Activated naive CD4-positive, alpha-beta T cell treated with anti-CD3 and anti-CD28 coated beads, Interleukin-2, amount 50 U/mL, for 72 hours (primary cell): ENCODE measurements around the gene GNPDA1. TPM values are rescaled to one million over a fixed set of nuclear protein-coding genes. Genes with fewer than 3 reads are reported as not detected.
A peak's percentile ranks its signal among the peaks of the same experiment; 100 is the strongest.

Source experiments
- ATAC-seq, 2 donors: fragments of 150-1000 bp; cut with Tn5 transposase; 2 replicates each; pipeline ENCODE4 v1.10.0; 2021; ENCODE audit warnings: mild to moderate bottlenecking in 2 of 2, moderate library complexity in 2 of 2
- DNase-seq, 2 donors: peaks; one replicate each; pipeline ENCODE4 v3.0.0; 2021 to 2022; ENCODE audit warnings: low spot score in 2 of 2
- H3K27ac Mint-ChIP-seq, 2 donors: one replicate each; pipeline ENCODE4 v1.8.0; 2022; ENCODE audit warnings: mild to moderate bottlenecking in 2 of 2, mixed read lengths in 2 of 2
- H3K36me3 Mint-ChIP-seq, 2 donors: one replicate each; pipeline ENCODE4 v1.8.0; 2022; ENCODE audit warnings: mixed read lengths in 2 of 2
- H3K9me3 Mint-ChIP-seq, 2 donors: one replicate each; pipeline ENCODE4 v1.8.0; 2022; ENCODE audit warnings: mixed read lengths in 2 of 2
- total RNA-seq, 2 donors: library from RNA; stranded (reverse); gene quantifications; one replicate each; pipeline ENCODE4 v1.2.3, GENCODE V29; 2022

Gene GNPDA1
- total RNA-seq, 2 donors from 2014 or later, result 162 to 166 TPM

- Mint-ChIP-seq H3K36me3 (peaks cover 19 to 30% of the 10 kb centered on the region in 2 donors), H3K9me3 (no peaks in the 10 kb centered on the region), H3K27ac (peak overlapping the region in 1 of 2 donors; percentile 83)
- DNase-seq, result no peak
- ATAC-seq, result peak; percentile 2 to 47
Observed at GRCh38 chr5:141973871-141974595, 38.8 kb downstream of the GNPDA1 start.

DNA sequence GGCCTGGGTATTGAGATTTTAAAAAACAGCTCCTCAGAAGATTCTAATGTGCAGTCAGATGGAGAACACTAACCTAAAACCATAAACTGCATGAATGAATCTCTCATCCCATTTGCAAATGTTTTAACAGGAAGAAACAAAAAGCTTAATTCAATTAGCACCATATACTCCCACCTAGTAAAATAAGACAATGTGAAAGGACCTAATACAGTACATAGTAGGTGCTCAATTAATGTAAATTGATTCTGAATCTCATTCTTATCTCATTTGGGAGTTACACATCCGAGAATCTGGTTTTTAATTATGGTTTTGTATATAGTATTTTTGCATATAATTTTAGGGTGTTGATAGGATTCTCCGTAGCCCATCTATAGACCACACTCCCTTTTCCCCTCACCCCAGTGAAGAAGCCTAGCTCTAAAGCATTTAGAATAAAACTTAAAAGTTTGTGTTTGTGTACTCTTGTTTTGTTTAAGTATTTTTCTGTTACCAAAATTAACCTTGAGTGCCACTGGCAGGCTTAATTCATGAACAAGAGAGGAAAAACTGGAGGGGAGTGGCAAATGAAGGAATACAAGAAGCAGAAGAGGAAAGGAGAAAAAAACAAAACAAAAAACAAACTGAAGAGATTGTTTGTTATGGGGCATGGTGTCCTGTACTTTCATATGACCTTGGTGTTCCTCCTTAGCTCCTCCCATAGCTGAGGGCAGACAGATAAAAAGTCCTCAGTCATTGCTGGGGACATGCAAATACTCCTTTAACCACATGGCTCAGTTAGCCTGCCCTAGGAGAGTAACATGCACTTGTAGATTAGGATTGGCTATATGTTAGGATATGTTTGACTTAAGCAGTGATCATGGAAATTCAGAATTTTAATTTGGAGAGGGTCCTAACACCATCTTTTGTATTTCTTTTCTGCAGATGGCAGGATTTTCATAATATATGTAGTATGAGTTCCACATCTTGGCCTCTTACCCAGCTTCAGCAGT lies 42.8 kb downstream of the GNPDA1 start:
- ATAC-seq (peak in 1 of 2 donors; percentile 15), DNase-seq (no peak)
- Mint-ChIP-seq H3K36me3 (peaks cover 11 to 13% of the 10 kb centered on the region in 2 donors), H3K27ac (peak overlapping the region; percentile 95 to 98), H3K9me3 (no peaks in the 10 kb centered on the region)

- ATAC-seq, result peak; percentile 96 to 97
- H3K36me3 Mint-ChIP-seq, result peaks cover 7 to 13% of the 10 kb centered on the region in 2 donors
Observed at GRCh38 chr5:141968914-141969608, 43.8 kb downstream of the GNPDA1 start, which contains the start of gene RNF14. RNF14 (plus strand) TSS chr5:141969105; CDS start chr5:141973589, 4,484 bp downstream.

DNA sequence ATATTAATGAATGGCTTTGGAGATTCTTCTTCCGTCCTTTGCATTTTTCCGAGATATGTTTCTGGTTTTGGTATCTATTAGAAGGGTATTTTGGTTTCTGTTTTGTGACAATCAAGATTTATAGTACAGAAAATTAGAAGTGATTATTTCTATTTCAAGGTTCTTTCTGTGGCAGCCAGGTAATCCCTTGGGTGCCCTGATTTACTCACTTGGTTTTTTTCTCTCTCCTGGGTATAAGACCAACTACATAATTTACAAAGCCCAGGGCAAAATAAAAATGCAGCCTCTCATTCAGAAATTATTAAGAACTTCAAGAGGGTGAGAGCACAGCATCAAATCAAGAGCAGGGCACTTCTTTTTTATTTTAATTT lies 45.9 kb downstream of the GNPDA1 start:
- ATAC-seq, result no peak
- Mint-ChIP-seq H3K27ac (no peak overlapping the region), H3K36me3 (peaks cover 7 to 13% of the 10 kb centered on the region in 2 donors), H3K9me3 (no peaks in the 10 kb centered on the region)
- DNase-seq, result no peak

More at GRCh38 chr5:141968914-141969608, 43.8 kb downstream of the GNPDA1 start, which contains the start of gene RNF14:
- peak; percentile 95 to 96 for DNase-seq
- Mint-ChIP-seq H3K27ac (peak within 1 kb of the TSS; percentile 95 to 98), H3K9me3 (no peaks in the 10 kb centered on the region)

- no peak overlapping the region for H3K27ac Mint-ChIP-seq
- DNase-seq (no peak), ATAC-seq (no peak)
- peaks cover 7 to 13% of the 10 kb centered on the region in 2 donors for H3K36me3 Mint-ChIP-seq
- no peaks in the 10 kb centered on the region for H3K9me3 Mint-ChIP-seq
Observed at GRCh38 chr5:141966275-141966962, 46.4 kb downstream of the GNPDA1 start.

DNA sequence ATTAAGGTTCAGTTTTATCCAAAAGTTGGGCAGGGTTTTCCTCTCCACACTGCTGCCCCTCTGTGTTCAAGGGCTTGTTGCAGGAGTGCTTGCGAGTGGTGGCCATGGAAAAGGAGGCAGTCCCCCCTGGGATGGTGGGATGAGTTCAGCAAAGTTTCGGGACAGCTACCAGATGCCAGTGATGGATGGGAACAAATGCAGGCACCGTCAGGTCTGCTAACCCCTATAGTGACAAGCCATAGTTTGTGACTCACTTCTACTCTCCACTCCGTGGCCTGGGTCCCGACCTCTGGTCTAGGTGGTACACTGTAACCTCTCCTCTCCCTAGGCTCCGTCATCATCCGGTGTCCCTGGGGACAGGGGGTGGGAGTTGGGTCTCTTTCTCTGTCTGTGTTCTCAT lies 47.8 kb downstream of the GNPDA1 start:
- Mint-ChIP-seq H3K36me3 (peaks cover 7 to 10% of the 10 kb centered on the region in 2 donors), H3K9me3 (no peaks in the 10 kb centered on the region), H3K27ac (no peak overlapping the region)
- no peak for DNase-seq
- no peak for ATAC-seq

GRCh38 chr5:141963701-141964100 lies 49.1 kb downstream of the GNPDA1 start:
- no peak for DNase-seq
- no peak overlapping the region for H3K27ac Mint-ChIP-seq
- ATAC-seq, result no peak
- H3K9me3 Mint-ChIP-seq, result no peaks in the 10 kb centered on the region
- no peaks in the 10 kb centered on the region for H3K36me3 Mint-ChIP-seq

DNA sequence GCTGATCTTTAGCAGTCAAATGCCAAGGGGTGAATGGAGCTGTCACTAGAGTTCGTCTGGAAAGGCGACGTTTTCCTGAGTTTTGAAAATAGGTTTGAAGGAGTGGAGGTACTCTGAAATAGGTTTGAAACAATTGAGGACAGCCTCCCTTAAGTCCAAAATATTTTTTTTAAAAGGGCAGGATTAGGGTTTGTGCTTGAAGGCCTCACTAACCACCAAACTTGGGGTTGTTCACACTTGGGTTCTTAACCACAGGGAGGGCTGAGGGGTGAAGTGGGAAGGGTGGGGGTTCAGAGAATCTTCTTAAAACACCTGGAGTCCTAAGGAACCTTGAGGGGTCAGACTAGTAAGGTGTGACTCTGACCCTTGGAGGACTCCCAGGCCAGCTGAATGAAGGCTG lies 51.4 kb downstream of the GNPDA1 start:
- peak overlapping the region in 1 of 2 donors; percentile 88 for H3K27ac Mint-ChIP-seq
- no peaks in the 10 kb centered on the region for H3K9me3 Mint-ChIP-seq
- ATAC-seq (no peak), DNase-seq (no peak)
- no peaks in the 10 kb centered on the region for H3K36me3 Mint-ChIP-seq

- DNase-seq (peak; percentile 87 to 92), ATAC-seq (peak; percentile 82 to 89)
- H3K9me3 Mint-ChIP-seq, result no peaks in the 10 kb centered on the region
- peak overlapping the region in 1 of 2 donors; percentile 88 for H3K27ac Mint-ChIP-seq
- H3K36me3 Mint-ChIP-seq, result no peaks in the 10 kb centered on the region
Observed at GRCh38 chr5:141960449-141961323, 52.1 kb downstream of the GNPDA1 start.

DNA sequence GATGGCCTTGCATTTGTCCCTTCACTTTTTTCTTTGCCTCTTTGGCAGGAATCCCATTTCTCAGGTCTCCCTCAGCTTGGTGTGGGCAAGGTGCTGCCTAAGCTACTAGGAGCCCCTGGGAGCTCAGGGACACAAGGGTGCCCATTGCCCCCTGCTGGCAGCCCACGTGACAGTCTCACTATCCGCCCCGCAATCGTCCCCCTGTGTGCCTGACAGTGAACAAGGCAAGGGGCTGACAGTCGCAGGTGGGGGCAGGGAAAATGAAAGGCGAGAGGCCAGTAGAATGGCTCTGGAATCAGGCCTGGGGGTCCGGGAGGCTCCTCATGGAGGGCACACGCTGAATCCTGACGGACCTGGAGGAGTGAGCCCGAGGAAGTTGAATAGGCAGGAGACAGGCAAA lies 52.8 kb downstream of the GNPDA1 start:
- ATAC-seq (peak in 1 of 2 donors; percentile 46), DNase-seq (peak in 1 of 2 donors; percentile 40)
- no peaks in the 10 kb centered on the region for H3K9me3 Mint-ChIP-seq
- H3K27ac Mint-ChIP-seq, result peak overlapping the region in 1 of 2 donors; percentile 88
- H3K36me3 Mint-ChIP-seq, result no peaks in the 10 kb centered on the region

DNA sequence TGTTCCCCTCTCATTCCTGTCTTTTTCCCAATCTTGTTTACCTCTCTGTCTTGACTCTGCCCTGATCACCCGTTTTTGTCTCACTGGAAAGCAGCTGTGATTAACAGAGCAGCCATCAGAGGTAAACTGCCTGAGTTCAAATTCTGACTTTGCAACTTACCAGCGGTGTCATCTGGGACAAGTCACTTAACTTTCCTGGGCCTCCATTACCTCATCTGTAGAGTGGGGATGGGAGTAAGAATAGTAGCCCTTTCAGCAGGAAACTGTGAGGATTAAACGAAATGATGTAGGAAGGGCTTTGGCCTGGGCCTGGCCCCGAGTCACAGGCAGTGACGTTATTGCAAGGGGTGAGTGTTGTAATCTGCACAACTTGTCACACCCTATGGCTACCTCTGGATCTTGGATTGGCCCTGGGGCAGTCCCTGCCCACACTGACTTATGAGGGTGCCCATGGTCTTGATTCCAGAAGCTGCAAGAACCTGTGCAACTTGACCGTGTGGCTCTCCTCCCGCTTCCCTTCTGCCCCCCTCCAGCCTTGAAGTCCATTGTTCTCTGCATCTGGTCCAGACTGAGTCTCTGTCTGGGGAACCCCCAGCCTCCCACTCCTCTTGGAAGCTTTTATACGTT lies 54.2 kb downstream of the GNPDA1 start:
- H3K36me3 Mint-ChIP-seq, result no peaks in the 10 kb centered on the region
- DNase-seq (no peak), ATAC-seq (peak; percentile 18 to 77)
- H3K9me3 Mint-ChIP-seq, result no peaks in the 10 kb centered on the region
- H3K27ac Mint-ChIP-seq, result peak overlapping the region; percentile 16 to 88

GRCh38 chr5:141958113-141958512 lies 54.7 kb downstream of the GNPDA1 start, which contains the start of gene PCDH12:
PCDH12 (minus strand) TSS chr5:141958202; CDS start chr5:141957851, 351 bp downstream.
- peak; percentile 21 to 39 for ATAC-seq
- no peaks in the 10 kb centered on the region for H3K36me3 Mint-ChIP-seq
- DNase-seq, result peak in 1 of 2 donors; percentile 26

GRCh38 chr5:141957367-141957996 lies 55.3 kb downstream of the GNPDA1 start:
- DNase-seq (no peak), ATAC-seq (no peak)
- H3K27ac Mint-ChIP-seq, result peak overlapping the region in 1 of 2 donors; percentile 88
- no peaks in the 10 kb centered on the region for H3K36me3 Mint-ChIP-seq
- H3K9me3 Mint-ChIP-seq, result no peaks in the 10 kb centered on the region

More at GRCh38 chr5:141958113-141958512, 54.7 kb downstream of the GNPDA1 start, which contains the start of gene PCDH12:
- H3K27ac Mint-ChIP-seq, result peak within 1 kb of the TSS; percentile 56 to 88
- no peaks in the 10 kb centered on the region for H3K9me3 Mint-ChIP-seq

DNA sequence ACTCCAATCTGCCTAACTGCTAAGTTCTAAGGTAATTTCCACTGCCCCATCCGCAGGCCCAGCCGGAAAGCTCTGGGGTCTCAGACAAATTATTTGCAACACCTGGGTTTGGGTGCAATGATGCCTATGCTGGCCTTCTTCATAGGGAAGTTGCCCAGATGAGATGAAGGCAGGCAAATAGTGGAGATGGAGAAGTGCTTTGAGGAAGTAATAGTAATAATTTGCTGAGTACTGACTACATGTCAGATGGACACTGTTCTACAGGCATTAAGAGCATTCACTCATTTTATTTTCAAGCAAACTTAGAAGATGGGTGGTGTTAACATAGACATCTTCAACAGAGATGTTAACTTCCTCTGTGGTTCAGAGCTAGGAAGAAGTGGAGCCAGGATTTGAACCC lies 58.6 kb downstream of the GNPDA1 start:
- Mint-ChIP-seq H3K36me3 (no peaks in the 10 kb centered on the region), H3K9me3 (no peaks in the 10 kb centered on the region), H3K27ac (no peak overlapping the region)
- ATAC-seq (no peak), DNase-seq (no peak)
